Endothelial cell of umbilical vein (primary cell): Measurements from ENCODE around the gene HIVEP3. TPM values are rescaled to one million over a fixed set of nuclear protein-coding genes. Genes with fewer than 3 reads are reported as not detected.

Source experiments
- BruUV-seq: library from RNA; stranded (reverse); fragments of 400-500 nt; replicated peaks from 2 replicates; lab custom pipeline; 2021; lab: Mats Ljungman, UMichigan
- CTCF ChIA-PET: fragments of 300-600, 350-600 bp; sonication (Branson Sonifier 250); formaldehyde crosslinking; loops from one replicate; lab custom pipeline; 2021; ENCODE audit warnings: antibody characterized with exemption, inconsistent platforms; lab: Charles Lee
- POLR2A ChIA-PET: fragments of 300-600, 350-600 bp; sonication (Branson Sonifier 250); formaldehyde crosslinking; loops from one replicate; lab custom pipeline; 2021; ENCODE audit warnings: antibody characterized with exemption, inconsistent platforms; lab: Charles Lee
- DNase-seq: peaks from one replicate; pipeline ENCODE4 v3.0.0-alpha.2; 2011; ENCODE audit warnings: low read depth, low spot score
- FAIRE-seq: peaks from 2 replicates; lab custom pipeline; 2011; peaks lifted over from hg19 to GRCh38; lab: Jason Lieb, UNC
- H2AFZ ChIP-seq: 2 replicates; pipeline ENCODE4 v1.6.0; 2012; ENCODE audit warnings: low read depth, low read length, control low read depth, inconsistent platforms
- H3K27ac ChIP-seq: 2 replicates; pipeline ENCODE4 v1.5.1; 2011; ENCODE audit warnings: low read depth, mild to moderate bottlenecking, control low read depth, low read length, moderate library complexity; ENCODE audit not compliant: insufficient read depth
- H3K27me3 ChIP-seq, 2 experiments: 2 replicates each; pipeline versions ENCODE4 v1.6.0 to v1.6.1; 2011; ENCODE audit warnings: low read length in 2 of 2, mixed read lengths in 1 of 2; ENCODE audit not compliant: control insufficient read depth in 2 of 2, insufficient read depth in 2 of 2
- H3K36me3 ChIP-seq, 2 experiments: 2 replicates in 1 of 2; 3 replicates in 1 of 2; pipeline ENCODE4 v1.5.1; 2011; ENCODE audit warnings: low read length in 2 of 2, mild to moderate bottlenecking in 1 of 2, moderate library complexity in 1 of 2; ENCODE audit not compliant: control insufficient read depth in 2 of 2, insufficient read depth in 2 of 2; ENCODE audit errors: extremely low read depth in 1 of 2
- H3K4me1 ChIP-seq: 3 replicates; pipeline ENCODE4 v1.5.1; 2011; ENCODE audit warnings: mild to moderate bottlenecking, low read length; ENCODE audit not compliant: control insufficient read depth, insufficient read depth; ENCODE audit errors: extremely low read depth
- H3K4me2 ChIP-seq: 2 replicates; pipeline ENCODE4 v1.6.1; 2011; ENCODE audit warnings: low read length, control low read depth, mixed read lengths; ENCODE audit not compliant: insufficient read depth
- H3K4me3 ChIP-seq, 3 experiments: fragments of 200-600 bp in 1 of 3; sonication (generic), shearing (Covaris generic) in 1 of 3; replicated peaks in 1 of 3; 2 replicates each; pipeline ENCODE4 v1.5.1; 2011 to 2016; ENCODE audit warnings: control low read depth in 3 of 3, low read length in 3 of 3, mild to moderate bottlenecking in 2 of 3, inconsistent platforms in 1 of 3, low read depth in 1 of 3, moderate library complexity in 1 of 3; ENCODE audit not compliant: insufficient read depth in 1 of 3
- H3K79me2 ChIP-seq: 2 replicates; pipeline ENCODE4 v1.6.0; 2012; ENCODE audit warnings: low read length, inconsistent platforms; ENCODE audit not compliant: control insufficient read depth, insufficient read depth
- H3K9ac ChIP-seq: replicated peaks from 2 replicates; pipeline ENCODE3; 2011; ENCODE audit warnings: low read length, control low read depth; ENCODE audit not compliant: insufficient read depth; ENCODE audit errors: extremely low read depth
- H3K9me1 ChIP-seq: replicated peaks from 3 replicates; pipeline ENCODE4 v1.6.0; 2011; ENCODE audit warnings: mild to moderate bottlenecking, low read length; ENCODE audit not compliant: control insufficient read depth, insufficient read depth; ENCODE audit errors: extremely low read depth
- H3K9me3 ChIP-seq: replicated peaks from 2 replicates; pipeline ENCODE4 v1.5.1; 2012; ENCODE audit warnings: low read length, inconsistent platforms; ENCODE audit not compliant: control insufficient read depth, insufficient read depth
- H4K20me1 ChIP-seq: replicated peaks from 2 replicates; pipeline ENCODE3; 2011; ENCODE audit warnings: mild to moderate bottlenecking, low read length; ENCODE audit not compliant: control insufficient read depth, insufficient read depth; ENCODE audit errors: extremely low read depth
- EZH2 ChIP-seq: IDR thresholded peaks from 2 replicates; pipeline ENCODE4 v1.6.1; 2012; ENCODE audit warnings: borderline replicate concordance, low read depth, mild to moderate bottlenecking, moderate library complexity, low read length, inconsistent platforms; ENCODE audit not compliant: severe bottlenecking
- FOS ChIP-seq: IDR thresholded peaks from 2 replicates; pipeline ENCODE4 v1.6.1; 2011; ENCODE audit warnings: mild to moderate bottlenecking, low read length, moderate library complexity, borderline replicate concordance; ENCODE audit not compliant: insufficient read depth
- JUN ChIP-seq: IDR thresholded peaks from 2 replicates; pipeline ENCODE4 v1.6.1; 2011; ENCODE audit warnings: borderline replicate concordance, low read depth; ENCODE audit not compliant: insufficient read length, insufficient read depth
- POLR2A ChIP-seq: IDR thresholded peaks from 2 replicates; pipeline ENCODE4 v1.6.1; 2012; ENCODE audit warnings: low read depth, mild to moderate bottlenecking, control low read depth, low read length
- dilution Hi-C: fragments of 300-500 bp; cut with MboI; formaldehyde crosslinking; loops from one replicate; pipeline ENCODE4 v1.15.0; 2019; ENCODE audit warnings: low sequenced_read_pairs; ENCODE audit not compliant: extremely low pct_ligation_motif_present
- intact Hi-C: fragments of 100-400 bp; cut with micrococcal nuclease; formaldehyde crosslinking; loops from one replicate; pipeline ENCODE4 v1.10.0; 2022
- polyA plus RNA-seq, 4 experiments: library from polyadenylated mRNA; depleted of rRNA in 3 of 4; stranded (reverse) in 3 of 4; unstranded in 1 of 4; fragments of >200 nt; gene quantifications; 2 replicates each; pipeline versions ENCODE4 v1.2.1 to v1.2.3, GENCODE V29; 2011 to 2012; ENCODE audit warnings: missing spikeins in 1 of 4
- total RNA-seq: library from RNA; stranded (reverse); gene quantifications from 2 replicates; pipeline ENCODE4 v1.2.3, GENCODE V29; 2021
- TF ChIP-seq, protein P1 (sequence below), 2 donors: IDR thresholded peaks; 1 replicate in 1 of 2; 2 replicates in 1 of 2; pipeline ENCODE4 v1.5.1; 2011; ENCODE audit warnings: low read length in 2 of 2, mild to moderate bottlenecking in 2 of 2, moderate library complexity in 2 of 2, control low read depth in 1 of 2, inconsistent platforms in 1 of 2, low read depth in 1 of 2; ENCODE audit not compliant: insufficient read depth in 1 of 2; ENCODE audit errors: extremely low read depth in 1 of 2

The HIVEP3 gene
- total and polyA plus RNA-seq, 2 donors (not counting 3 experiments of a cell fraction or from before 2014, with no cell fraction given) = 3.4 to 4.0 TPM

DNA sequence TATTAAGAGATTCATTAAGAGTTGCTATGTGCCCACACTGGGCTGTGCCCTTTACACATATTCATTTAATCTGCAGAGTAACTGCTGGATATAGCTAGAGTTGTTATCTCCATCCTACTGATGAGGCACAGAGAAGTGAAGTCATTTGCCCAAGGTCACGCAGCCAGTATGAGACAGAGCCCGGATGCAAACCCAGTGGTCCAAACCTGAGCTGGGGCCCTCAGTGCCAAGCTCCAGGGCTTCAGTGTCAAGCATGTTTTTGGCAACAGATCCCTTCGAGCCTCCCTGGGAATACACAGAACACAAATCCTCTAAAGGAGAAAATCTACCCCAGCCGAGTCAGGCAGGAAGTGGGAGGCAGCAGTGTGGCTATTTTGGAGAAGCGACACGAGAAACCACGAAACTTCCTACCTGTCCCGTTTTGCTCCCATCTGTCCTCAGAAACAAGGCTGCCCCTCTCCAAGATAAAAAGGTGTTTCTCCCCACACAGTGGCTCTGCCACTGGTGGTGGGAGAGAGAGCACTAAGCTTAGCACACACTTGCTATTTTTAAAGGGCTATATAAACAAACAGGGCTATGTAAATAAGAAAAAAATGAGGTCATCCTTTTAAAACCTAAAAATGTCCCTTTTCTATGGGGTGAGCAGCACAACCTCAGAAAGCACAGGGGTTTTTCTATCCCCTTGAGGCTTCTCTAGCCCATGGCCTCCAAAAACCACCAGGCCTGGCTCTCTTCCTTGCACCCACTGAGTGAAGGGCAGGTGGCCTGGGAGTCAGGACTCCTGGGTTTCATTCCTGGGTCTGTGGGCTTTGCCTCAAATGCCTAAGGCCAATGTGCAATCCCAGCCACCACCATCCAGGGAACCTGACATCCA, 295.6 kb downstream of the HIVEP3 start:
- H2AFZ ChIP-seq = no peak overlapping the region
- intact Hi-C loops = no loop called here
- CTCF ChIA-PET = interaction anchor here (1.3 kb wide), 1 partner anchor 49 kb away, joined by 3 read pairs; no protein-coding TSS in a partner anchor
- DNase-seq = no peak
- dilution Hi-C loops = no loop called here
- no peak overlapping the region for H3K4me2 ChIP-seq
- FAIRE-seq = no peak
- H3K9ac ChIP-seq = no peak overlapping the region
- H3K9me1 ChIP-seq = no peaks in the 10 kb centered on the region
- BruUV-seq = no TSS peak
- peaks cover 3% of the 10 kb centered on the region for H3K4me1 ChIP-seq
- H3K36me3 ChIP-seq = no peaks in the 10 kb centered on the region
- POLR2A ChIA-PET = no interaction called here
- H3K4me3 ChIP-seq = no peak overlapping the region
- H3K79me2 ChIP-seq = no peaks in the 10 kb centered on the region
- H3K27me3 ChIP-seq = no peaks in the 10 kb centered on the region
- H4K20me1 ChIP-seq = no peaks in the 10 kb centered on the region
- TF ChIP-seq FOS = no peak
- no peak for TF ChIP-seq JUN
- H3K27ac ChIP-seq = no peak overlapping the region
- no peaks in the 10 kb centered on the region for H3K9me3 ChIP-seq

DNA sequence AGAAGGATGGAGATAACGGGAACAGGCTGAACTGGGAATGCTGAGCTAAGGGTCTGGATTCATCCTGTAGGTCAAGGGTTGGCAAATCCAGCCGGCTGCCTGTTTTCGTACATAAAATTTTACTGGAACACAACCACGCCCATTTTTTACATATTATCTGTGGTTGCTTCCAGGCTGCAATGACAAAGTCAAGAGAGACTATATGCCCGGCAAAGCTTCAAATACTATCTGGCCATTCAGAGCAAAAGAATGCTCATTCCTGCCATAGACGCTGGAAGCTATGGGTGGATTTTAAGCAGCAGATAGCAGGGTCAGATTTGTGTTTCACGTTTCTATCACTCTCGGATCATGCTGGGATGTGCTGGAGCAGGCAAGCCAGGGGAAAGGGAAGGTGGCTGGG, 296.3 kb downstream of the HIVEP3 start:
- no peak overlapping the region for H3K4me3 ChIP-seq
- CTCF ChIA-PET = interaction anchor here (1.1 to 1.3 kb wide), 2 partner anchors 21 to 48 kb away, joined by 3 read pairs; no protein-coding TSS in a partner anchor

More for the DNA sequence above, 296.3 kb downstream of the HIVEP3 start:
- POLR2A ChIA-PET = no interaction called here
- no peaks in the 10 kb centered on the region for H3K36me3 ChIP-seq
- no peaks in the 10 kb centered on the region for H3K79me2 ChIP-seq
- BruUV-seq = no TSS peak
- FAIRE-seq = no peak
- no peaks in the 10 kb centered on the region for H3K9me1 ChIP-seq
- H3K4me2 ChIP-seq = no peak overlapping the region
- dilution Hi-C loops (no loop called here), intact Hi-C loops (no loop called here)
- H2AFZ ChIP-seq = no peak overlapping the region
- H3K4me1 ChIP-seq = peaks cover 4% of the 10 kb centered on the region
- TF ChIP-seq EZH2 = no peak
- TF ChIP-seq FOS = no peak
- TF ChIP-seq, protein P1, sequence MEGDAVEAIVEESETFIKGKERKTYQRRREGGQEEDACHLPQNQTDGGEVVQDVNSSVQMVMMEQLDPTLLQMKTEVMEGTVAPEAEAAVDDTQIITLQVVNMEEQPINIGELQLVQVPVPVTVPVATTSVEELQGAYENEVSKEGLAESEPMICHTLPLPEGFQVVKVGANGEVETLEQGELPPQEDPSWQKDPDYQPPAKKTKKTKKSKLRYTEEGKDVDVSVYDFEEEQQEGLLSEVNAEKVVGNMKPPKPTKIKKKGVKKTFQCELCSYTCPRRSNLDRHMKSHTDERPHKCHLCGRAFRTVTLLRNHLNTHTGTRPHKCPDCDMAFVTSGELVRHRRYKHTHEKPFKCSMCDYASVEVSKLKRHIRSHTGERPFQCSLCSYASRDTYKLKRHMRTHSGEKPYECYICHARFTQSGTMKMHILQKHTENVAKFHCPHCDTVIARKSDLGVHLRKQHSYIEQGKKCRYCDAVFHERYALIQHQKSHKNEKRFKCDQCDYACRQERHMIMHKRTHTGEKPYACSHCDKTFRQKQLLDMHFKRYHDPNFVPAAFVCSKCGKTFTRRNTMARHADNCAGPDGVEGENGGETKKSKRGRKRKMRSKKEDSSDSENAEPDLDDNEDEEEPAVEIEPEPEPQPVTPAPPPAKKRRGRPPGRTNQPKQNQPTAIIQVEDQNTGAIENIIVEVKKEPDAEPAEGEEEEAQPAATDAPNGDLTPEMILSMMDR (IDR thresholded peaks at IDR 0.05; ENCODE audit: extremely low read depth in 1 of 2, insufficient read depth in 1 of 2, low read depth in 1 of 2, low read length in 2 of 2) = no peak
- no peak for TF ChIP-seq JUN
- TF ChIP-seq POLR2A = no peak
- H3K27ac ChIP-seq = no peak overlapping the region
- no peaks in the 10 kb centered on the region for H3K9me3 ChIP-seq
- H4K20me1 ChIP-seq = no peaks in the 10 kb centered on the region
- DNase-seq = no peak
- no peak overlapping the region for H3K9ac ChIP-seq
- H3K27me3 ChIP-seq = no peaks in the 10 kb centered on the region
